Karpas-422 (cell line): ENCODE results near the gene TPX2. TPM values are rescaled to one million over a fixed set of nuclear protein-coding genes. Genes with fewer than 3 reads are reported as not detected.

Source experiments
- DNase-seq: peaks from one replicate; pipeline ENCODE4 v3.0.0-alpha.2; 2015
- H2AFZ ChIP-seq: fragments of 200-600 bp; sonication (generic); 2 replicates; pipeline ENCODE4 v1.6.1; 2014; ENCODE audit warnings: antibody characterized with exemption, low read length, mixed read lengths
- H3K27ac ChIP-seq: fragments of 200-600 bp; sonication (generic); 2 replicates; pipeline ENCODE4 v1.5.1; 2014; ENCODE audit warnings: mild to moderate bottlenecking, low read length, moderate library complexity
- H3K27me3 ChIP-seq: fragments of 200-600 bp; sonication (generic); 2 replicates; pipeline ENCODE4 v1.6.1; 2014; ENCODE audit warnings: low read length, mixed read lengths
- H3K36me3 ChIP-seq: fragments of 200-600 bp; sonication (generic); 2 replicates; pipeline ENCODE4 v1.6.1; 2014; ENCODE audit warnings: low read length, mixed read lengths; ENCODE audit not compliant: insufficient read depth
- H3K4me1 ChIP-seq: fragments of 200-600 bp; sonication (generic); 2 replicates; pipeline ENCODE4 v1.6.1; 2014; ENCODE audit warnings: mild to moderate bottlenecking, low read length, mixed read lengths
- H3K4me2 ChIP-seq: fragments of 200-600 bp; sonication (generic); 2 replicates; pipeline ENCODE4 v1.6.1; 2014; ENCODE audit warnings: low read length, low read depth, mild to moderate bottlenecking; ENCODE audit not compliant: poor library complexity, severe bottlenecking
- H3K4me3 ChIP-seq: fragments of 200-600 bp; sonication (generic); 2 replicates; pipeline ENCODE4 v1.5.1; 2014; ENCODE audit warnings: mild to moderate bottlenecking, antibody characterized with exemption, low read length, mixed read lengths
- H3K79me2 ChIP-seq: fragments of 200-600 bp; sonication (generic); 2 replicates; pipeline ENCODE4 v1.6.1; 2014; ENCODE audit warnings: mild to moderate bottlenecking, low read length, mixed read lengths
- H3K9ac ChIP-seq: fragments of 200-600 bp; sonication (generic); 2 replicates; pipeline ENCODE4 v1.6.0; 2014; ENCODE audit warnings: low read length
- H3K9me2 ChIP-seq: fragments of 200-600 bp; sonication (generic), shearing (Covaris generic); replicated peaks from 2 replicates; pipeline ENCODE4 v1.6.0; 2014; ENCODE audit warnings: mild to moderate bottlenecking, low read length, moderate library complexity; ENCODE audit not compliant: insufficient read depth
- H3K9me3 ChIP-seq: fragments of 300-700, 200-600 bp; sonication (generic); 2 replicates; pipeline ENCODE4 v1.6.1; 2014; ENCODE audit warnings: low read length, mixed read lengths
- H4K20me1 ChIP-seq: fragments of 200-600 bp; sonication (generic); 2 replicates; pipeline ENCODE4 v1.6.1; 2014; ENCODE audit warnings: mild to moderate bottlenecking, antibody characterized with exemption, low read length, low read depth; ENCODE audit not compliant: insufficient read depth
- total RNA-seq: library from RNA; depleted of rRNA; stranded (reverse); fragments of >200 nt; shearing (Covaris generic); gene quantifications from 2 replicates; pipeline ENCODE4 v1.2.3, GENCODE V29; 2014; ENCODE audit warnings: low replicate concordance

TPX2 gene
- total RNA-seq, 1 experiment from 2014 or later, result 55.5 TPM

- H3K27me3 ChIP-seq, result no peaks in the 10 kb centered on the region
- no peak overlapping the region for H2AFZ ChIP-seq
- no peaks in the 10 kb centered on the region for H3K9me2 ChIP-seq
- no peak overlapping the region for H3K4me3 ChIP-seq
- peaks cover 93% of the 10 kb centered on the region for H3K79me2 ChIP-seq
- peaks cover 27% of the 10 kb centered on the region for H3K4me1 ChIP-seq
- no peak overlapping the region for H3K9ac ChIP-seq
- peaks cover 20% of the 10 kb centered on the region; the same call in 1 of the 2 replicates for H3K36me3 ChIP-seq
- H3K9me3 ChIP-seq, result no peaks in the 10 kb centered on the region
- no peaks in the 10 kb centered on the region for H4K20me1 ChIP-seq
- H3K4me2 ChIP-seq, result no peak overlapping the region
- no peak overlapping the region for H3K27ac ChIP-seq
- no peak for DNase-seq
Measured at GRCh38 chr20:31711179-31712111, 27.6 kb upstream of the TPX2 start.

DNA sequence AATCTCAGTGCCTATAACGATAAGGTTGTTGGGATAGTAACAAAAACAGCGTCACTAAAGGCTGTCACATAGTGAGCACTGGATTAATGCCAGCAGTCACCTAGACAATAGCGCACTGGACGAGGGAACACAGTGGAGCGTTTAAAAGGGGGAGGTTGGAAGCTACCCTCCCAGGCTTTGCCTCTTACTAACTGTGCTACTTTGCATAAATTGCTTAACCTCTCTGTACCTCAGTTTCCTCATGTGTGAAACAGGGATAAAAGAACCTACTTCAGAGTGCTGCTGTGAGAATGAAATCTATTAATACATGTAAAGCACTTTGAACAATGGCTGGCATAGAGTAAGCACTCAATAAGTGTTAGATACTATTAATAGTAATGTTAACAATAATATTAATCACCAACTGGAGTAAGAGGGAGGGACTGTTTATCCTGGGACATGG is 27.0 kb upstream of the TPX2 start:
- H3K4me1 ChIP-seq, result peaks cover 31% of the 10 kb centered on the region
- H3K9me2 ChIP-seq, result no peaks in the 10 kb centered on the region
- no peaks in the 10 kb centered on the region for H3K27me3 ChIP-seq
- H2AFZ ChIP-seq, result no peak overlapping the region
- peaks cover 26% of the 10 kb centered on the region; the same call in 1 of the 2 replicates for H3K36me3 ChIP-seq
- H3K27ac ChIP-seq, result no peak overlapping the region
- H3K9ac ChIP-seq, result no peak overlapping the region
- H3K79me2 ChIP-seq, result peaks cover 93% of the 10 kb centered on the region
- no peak overlapping the region for H3K4me2 ChIP-seq
- no peaks in the 10 kb centered on the region for H3K9me3 ChIP-seq
- DNase-seq, result no peak
- no peak overlapping the region for H3K4me3 ChIP-seq
- no peaks in the 10 kb centered on the region for H4K20me1 ChIP-seq

DNA sequence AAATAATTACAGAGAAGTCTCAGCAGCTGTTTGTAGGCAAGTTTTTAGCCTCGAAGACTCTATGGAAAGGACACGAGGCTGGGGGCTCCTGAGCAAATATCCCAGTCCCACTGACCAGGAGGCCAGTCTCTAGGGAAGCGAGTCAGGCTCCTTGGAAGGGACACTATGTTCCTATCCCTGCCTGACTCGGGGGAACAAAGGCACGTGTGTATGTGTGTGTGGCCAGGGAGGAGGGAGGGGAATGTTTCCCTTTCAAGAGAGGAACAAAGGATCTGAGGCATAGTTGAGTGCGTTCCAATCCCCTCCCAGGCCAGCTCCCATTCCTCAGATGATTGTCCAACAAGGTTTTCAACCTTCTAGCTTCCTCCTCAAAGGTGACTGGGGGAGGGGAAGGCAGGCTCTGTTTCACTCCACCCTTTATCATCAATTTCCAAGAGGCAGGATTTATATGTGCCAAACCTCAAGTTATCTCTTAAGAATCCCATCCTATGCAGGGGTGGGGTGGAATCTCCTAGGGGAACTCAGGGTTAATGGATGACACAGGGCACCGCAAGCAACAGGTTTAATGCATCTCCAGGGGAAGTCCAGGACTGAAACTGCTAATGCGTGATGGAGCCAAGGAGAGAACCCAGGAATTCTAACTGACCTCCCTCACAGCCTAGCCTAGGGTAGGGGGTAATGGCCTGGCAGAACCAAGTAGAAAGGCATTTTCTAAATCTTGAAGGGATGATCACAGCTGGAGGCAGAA is 26.4 kb upstream of the TPX2 start:
- Histone ChIP-seq H3K9me3 (no peaks in the 10 kb centered on the region), H3K79me2 (peaks cover 96% of the 10 kb centered on the region), H4K20me1 (no peaks in the 10 kb centered on the region), H2AFZ (no peak overlapping the region), H3K36me3 (peaks cover 26% of the 10 kb centered on the region; the same call in 1 of the 2 replicates), H3K4me2 (no peak overlapping the region), H3K4me1 (peaks cover 38% of the 10 kb centered on the region), H3K27ac (no peak overlapping the region), H3K9ac (no peak overlapping the region), H3K4me3 (no peak overlapping the region), H3K9me2 (no peaks in the 10 kb centered on the region), H3K27me3 (no peaks in the 10 kb centered on the region)
- DNase-seq, result no peak

- no peak overlapping the region for H3K4me3 ChIP-seq
- H3K9me3 ChIP-seq, result no peaks in the 10 kb centered on the region
- no peaks in the 10 kb centered on the region for H3K27me3 ChIP-seq
- H3K79me2 ChIP-seq, result peaks cover 94% of the 10 kb centered on the region
- peaks cover 24% of the 10 kb centered on the region; the same call in 1 of the 2 replicates for H3K36me3 ChIP-seq
- H3K4me1 ChIP-seq, result peaks cover 37% of the 10 kb centered on the region
- no peaks in the 10 kb centered on the region for H4K20me1 ChIP-seq
- no peak overlapping the region for H3K4me2 ChIP-seq
- H3K27ac ChIP-seq, result no peak overlapping the region
- no peak overlapping the region for H2AFZ ChIP-seq
- H3K9me2 ChIP-seq, result no peaks in the 10 kb centered on the region
- H3K9ac ChIP-seq, result no peak overlapping the region
- DNase-seq, result no peak
Measured at GRCh38 chr20:31713312-31714273, 25.5 kb upstream of the TPX2 start.

DNA sequence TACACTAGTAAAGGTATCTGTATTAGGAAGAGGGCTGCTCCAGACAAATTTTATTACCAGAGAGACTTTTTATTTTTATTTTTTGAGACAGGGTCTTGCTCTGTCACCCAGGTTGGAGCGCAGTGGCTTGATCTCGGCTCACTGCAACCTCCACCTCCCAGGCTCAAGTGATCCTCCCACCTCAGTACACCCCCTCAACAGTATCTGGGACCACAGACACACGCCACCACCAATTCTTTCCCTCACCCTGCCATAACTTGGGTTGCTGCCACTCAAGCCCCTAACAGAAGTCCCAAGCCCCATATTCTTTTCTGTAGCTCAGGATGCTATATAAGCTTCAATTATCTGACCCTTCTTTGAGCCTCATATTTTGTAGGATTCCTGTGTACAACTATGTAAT is 23.3 kb upstream of the TPX2 start:
- Histone ChIP-seq H3K27ac (no peak overlapping the region), H3K4me1 (peaks cover 53% of the 10 kb centered on the region), H3K4me2 (no peak overlapping the region), H3K79me2 (peaks cover 98% of the 10 kb centered on the region), H4K20me1 (no peaks in the 10 kb centered on the region), H3K9me2 (no peaks in the 10 kb centered on the region), H3K27me3 (no peaks in the 10 kb centered on the region), H3K9ac (no peak overlapping the region), H2AFZ (no peak overlapping the region), H3K9me3 (no peaks in the 10 kb centered on the region), H3K36me3 (peaks cover 28% of the 10 kb centered on the region), H3K4me3 (no peak overlapping the region)
- DNase-seq, result no peak

GRCh38 chr20:31716351-31716750 is 22.7 kb upstream of the TPX2 start:
- H3K9me3 ChIP-seq, result no peaks in the 10 kb centered on the region
- no peaks in the 10 kb centered on the region for H3K27me3 ChIP-seq
- H3K4me3 ChIP-seq, result no peak overlapping the region
- no peaks in the 10 kb centered on the region for H3K9me2 ChIP-seq
- no peak for DNase-seq
- H3K36me3 ChIP-seq, result peaks cover 28% of the 10 kb centered on the region
- H2AFZ ChIP-seq, result no peak overlapping the region
- H3K27ac ChIP-seq, result peak overlapping the region; percentile 25
- peaks cover 98% of the 10 kb centered on the region for H3K79me2 ChIP-seq
- no peaks in the 10 kb centered on the region for H4K20me1 ChIP-seq
- H3K4me1 ChIP-seq, result peaks cover 59% of the 10 kb centered on the region
- H3K4me2 ChIP-seq, result peak overlapping the region; percentile 45
- H3K9ac ChIP-seq, result no peak overlapping the region

- peak overlapping the region; percentile 25 for H3K27ac ChIP-seq
- no peak for DNase-seq
- peaks cover 28% of the 10 kb centered on the region for H3K36me3 ChIP-seq
- H4K20me1 ChIP-seq, result no peaks in the 10 kb centered on the region
- H3K4me2 ChIP-seq, result peak overlapping the region; percentile 45
- H3K27me3 ChIP-seq, result no peaks in the 10 kb centered on the region
- peak overlapping the region; percentile 20 for H3K9ac ChIP-seq
- no peak overlapping the region for H2AFZ ChIP-seq
- peaks cover 65% of the 10 kb centered on the region for H3K4me1 ChIP-seq
- no peaks in the 10 kb centered on the region for H3K9me2 ChIP-seq
- peak overlapping the region; percentile 22; the same call in 1 of the 2 replicates for H3K4me3 ChIP-seq
- H3K79me2 ChIP-seq, result peaks cover 98% of the 10 kb centered on the region
- no peaks in the 10 kb centered on the region for H3K9me3 ChIP-seq
Measured at GRCh38 chr20:31716818-31717477, 22.1 kb upstream of the TPX2 start.
